ENCODE data around the gene MAP4K3. TPM values are rescaled to one million over a fixed set of nuclear protein-coding genes. Genes with fewer than 3 reads are reported as not detected.

Gene MAP4K3
- total RNA-seq, 1 donor from 2014 or later = 11.0 TPM

DNA sequence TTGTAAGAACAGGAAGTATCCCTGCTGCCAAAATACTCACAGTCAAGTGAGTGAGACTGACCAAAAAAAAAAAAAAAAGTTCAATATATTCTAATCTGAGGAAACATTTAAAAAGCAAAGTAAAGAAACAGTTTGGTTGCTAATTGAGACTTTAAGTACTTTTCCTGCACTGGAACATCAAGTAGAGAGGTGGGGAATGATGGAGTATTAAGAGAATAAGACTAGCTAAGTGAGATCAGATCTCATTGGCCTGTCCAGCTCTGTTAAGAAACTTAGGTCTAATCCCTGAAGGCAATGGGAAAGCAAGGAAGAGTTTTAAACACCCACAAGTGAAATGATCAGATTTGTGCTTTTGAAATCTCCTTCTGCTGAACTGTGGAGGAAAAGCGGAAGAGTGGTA lies 27.8 kb upstream of the MAP4K3 start:
- H3K36me3 Mint-ChIP-seq (ENCODE audit: low read depth) = peaks cover 2% of the 10 kb centered on the region
- CTCF ChIA-PET = no interaction called here
- H3K4me3 Mint-ChIP-seq = no peak overlapping the region
- peaks cover 13% of the 10 kb centered on the region for H3K4me1 Mint-ChIP-seq
- H3K27me3 Mint-ChIP-seq = no peaks in the 10 kb centered on the region
- TF ChIP-seq, protein P1, sequence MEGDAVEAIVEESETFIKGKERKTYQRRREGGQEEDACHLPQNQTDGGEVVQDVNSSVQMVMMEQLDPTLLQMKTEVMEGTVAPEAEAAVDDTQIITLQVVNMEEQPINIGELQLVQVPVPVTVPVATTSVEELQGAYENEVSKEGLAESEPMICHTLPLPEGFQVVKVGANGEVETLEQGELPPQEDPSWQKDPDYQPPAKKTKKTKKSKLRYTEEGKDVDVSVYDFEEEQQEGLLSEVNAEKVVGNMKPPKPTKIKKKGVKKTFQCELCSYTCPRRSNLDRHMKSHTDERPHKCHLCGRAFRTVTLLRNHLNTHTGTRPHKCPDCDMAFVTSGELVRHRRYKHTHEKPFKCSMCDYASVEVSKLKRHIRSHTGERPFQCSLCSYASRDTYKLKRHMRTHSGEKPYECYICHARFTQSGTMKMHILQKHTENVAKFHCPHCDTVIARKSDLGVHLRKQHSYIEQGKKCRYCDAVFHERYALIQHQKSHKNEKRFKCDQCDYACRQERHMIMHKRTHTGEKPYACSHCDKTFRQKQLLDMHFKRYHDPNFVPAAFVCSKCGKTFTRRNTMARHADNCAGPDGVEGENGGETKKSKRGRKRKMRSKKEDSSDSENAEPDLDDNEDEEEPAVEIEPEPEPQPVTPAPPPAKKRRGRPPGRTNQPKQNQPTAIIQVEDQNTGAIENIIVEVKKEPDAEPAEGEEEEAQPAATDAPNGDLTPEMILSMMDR (IDR thresholded peaks at IDR 0.05) = no peak
- DNase-seq (no peak), ATAC-seq (ENCODE audit: low read depth) (no peak)
- POLR2A ChIA-PET = no interaction called here
- intact Hi-C loops (cut with micrococcal nuclease) = no loop called here
- H3K9me3 Mint-ChIP-seq = no peaks in the 10 kb centered on the region
- no peak overlapping the region for H3K27ac Mint-ChIP-seq

DNA sequence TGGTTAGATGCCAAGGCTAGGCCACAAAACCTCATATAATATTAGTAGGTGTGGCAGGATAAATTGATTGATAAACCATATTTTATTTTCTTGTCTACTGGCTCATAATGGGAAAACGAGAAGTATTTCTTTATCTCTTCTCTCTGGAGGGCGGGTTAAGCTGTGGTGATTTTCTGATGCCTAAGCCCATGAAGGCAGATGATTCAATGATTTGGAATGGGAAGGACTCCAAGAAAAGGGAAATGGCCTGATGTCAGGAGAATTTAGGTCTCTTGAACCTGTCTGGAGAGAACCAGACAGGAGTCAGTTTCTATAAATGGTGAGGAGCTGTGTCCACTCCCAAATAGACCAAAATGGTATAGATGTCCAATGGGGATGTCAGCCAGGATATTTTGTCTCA lies 18.7 kb upstream of the MAP4K3 start:
- H3K4me1 Mint-ChIP-seq = no peaks in the 10 kb centered on the region
- H3K36me3 Mint-ChIP-seq (ENCODE audit: low read depth) = peaks cover 14% of the 10 kb centered on the region
- ATAC-seq (ENCODE audit: low read depth) (no peak), DNase-seq (no peak)
- no peak overlapping the region for H3K4me3 Mint-ChIP-seq
- TF ChIP-seq, protein P1 (IDR thresholded peaks at IDR 0.05) = no peak
- H3K27ac Mint-ChIP-seq = no peak overlapping the region
- no peaks in the 10 kb centered on the region for H3K9me3 Mint-ChIP-seq
- POLR2A ChIA-PET = no interaction called here
- no peaks in the 10 kb centered on the region for H3K27me3 Mint-ChIP-seq
- CTCF ChIA-PET = no interaction called here
- intact Hi-C loops (cut with micrococcal nuclease) = no loop called here

DNA sequence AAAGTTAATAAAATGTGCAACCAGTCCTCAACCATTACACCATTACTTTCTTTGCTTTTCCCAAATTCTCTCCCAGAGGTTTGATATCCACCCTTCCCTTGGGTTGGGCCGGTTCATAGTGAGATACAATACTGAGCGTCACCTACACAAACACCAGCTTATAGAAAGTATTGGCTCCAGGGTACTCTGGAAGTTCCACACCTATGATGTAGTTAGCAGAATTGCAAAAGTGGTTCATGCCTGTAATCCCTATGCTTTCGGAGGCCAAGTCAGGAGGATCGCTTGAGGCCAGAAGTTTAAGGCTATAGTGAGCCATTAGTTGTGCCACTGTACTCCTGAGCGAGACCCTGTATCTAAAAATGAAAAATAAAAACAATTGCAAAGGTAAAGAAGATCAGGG lies 15.3 kb upstream of the MAP4K3 start:
- POLR2A ChIA-PET = no interaction called here
- Mint-ChIP-seq H3K27me3 (no peaks in the 10 kb centered on the region), H3K4me3 (no peak overlapping the region), H3K36me3 (ENCODE audit: low read depth) (peaks cover 11% of the 10 kb centered on the region), H3K9me3 (no peaks in the 10 kb centered on the region), H3K27ac (no peak overlapping the region), H3K4me1 (no peaks in the 10 kb centered on the region)
- CTCF ChIA-PET = no interaction called here
- no peak for ATAC-seq (ENCODE audit: low read depth)
- TF ChIP-seq, protein P1 (IDR thresholded peaks at IDR 0.05) = no peak
- intact Hi-C loops (cut with micrococcal nuclease) = no loop called here
- DNase-seq = no peak

DNA sequence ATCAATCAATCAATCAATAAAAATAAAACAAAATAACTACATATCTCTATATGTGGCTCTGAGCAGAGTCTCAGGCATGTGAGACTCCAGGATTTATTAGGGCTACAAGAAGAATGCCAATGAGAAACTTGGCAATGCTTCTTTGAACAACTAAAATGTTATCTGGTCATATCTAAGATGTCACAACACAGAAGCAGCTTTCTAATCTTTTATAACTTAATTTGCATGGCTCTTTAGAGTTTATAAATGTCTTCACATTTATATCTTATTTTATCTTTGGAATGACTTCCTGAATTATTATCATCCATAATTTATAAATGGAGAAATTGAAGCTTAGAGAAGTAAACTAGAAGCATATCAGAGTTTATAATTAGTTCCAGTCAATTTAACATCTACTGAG lies 14.9 kb upstream of the MAP4K3 start:
- Mint-ChIP-seq H3K4me1 (no peaks in the 10 kb centered on the region), H3K9me3 (no peaks in the 10 kb centered on the region), H3K27ac (no peak overlapping the region), H3K36me3 (ENCODE audit: low read depth) (peaks cover 11% of the 10 kb centered on the region), H3K27me3 (no peaks in the 10 kb centered on the region), H3K4me3 (no peak overlapping the region)
- DNase-seq (no peak), ATAC-seq (ENCODE audit: low read depth) (no peak)
- ChIA-PET CTCF (no interaction called here), POLR2A (no interaction called here)
- intact Hi-C loops (cut with micrococcal nuclease) = no loop called here
- TF ChIP-seq, protein P1 (IDR thresholded peaks at IDR 0.05) = no peak

DNA sequence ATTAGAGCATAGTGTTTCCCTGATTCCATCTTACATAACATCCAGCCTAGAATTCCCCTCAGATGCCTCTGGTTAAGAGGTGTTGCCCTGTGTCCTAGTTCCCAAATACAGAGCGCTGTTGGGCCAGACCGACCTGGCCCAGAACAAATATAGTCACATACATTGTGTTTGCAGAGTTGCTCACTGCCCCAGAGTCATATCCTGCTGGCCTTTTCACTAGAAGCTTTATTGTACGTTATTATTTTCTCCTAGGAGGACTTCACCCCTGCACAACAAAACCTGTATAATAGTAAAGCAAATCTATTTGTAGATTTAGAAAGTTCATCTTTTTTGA lies 11.1 kb upstream of the MAP4K3 start:
- intact Hi-C loops (cut with micrococcal nuclease) = no loop called here
- ATAC-seq (ENCODE audit: low read depth) = no peak
- ChIA-PET POLR2A (no interaction called here), CTCF (no interaction called here)
- Mint-ChIP-seq H3K36me3 (ENCODE audit: low read depth) (peaks cover 3% of the 10 kb centered on the region), H3K27me3 (no peaks in the 10 kb centered on the region), H3K4me1 (no peaks in the 10 kb centered on the region), H3K4me3 (no peak overlapping the region), H3K27ac (no peak overlapping the region), H3K9me3 (no peaks in the 10 kb centered on the region)
- TF ChIP-seq, protein P1 (IDR thresholded peaks at IDR 0.05) = no peak
- no peak for DNase-seq

Measured in activated B cell treated with CpG ODN at 0.5 μM for 24 hours (primary cell).